PC-3 (cell line): ENCODE results near the gene RNF166. TPM values are rescaled to one million over a fixed set of nuclear protein-coding genes. Genes with fewer than 3 reads are reported as not detected.

Experiments
- ATAC-seq: fragments of 200-7000 bp; cut with Tn5 transposase; 2 replicates; pipeline ENCODE4 v1.9.1; 2020; ENCODE audit warnings: mild to moderate bottlenecking, moderate library complexity
- BruUV-seq: library from RNA; stranded (reverse); fragments of 400-500 nt; replicated peaks from 2 replicates; lab custom pipeline; 2021; lab: Mats Ljungman, UMichigan
- CTCF ChIA-PET: fragments of 300-600 bp; sonication (Branson Sonifier 250); formaldehyde crosslinking; loops from one replicate; lab custom pipeline; 2022; ENCODE audit warnings: antibody characterized with exemption; lab: Charles Lee
- POLR2A ChIA-PET: fragments of 300-600 bp; sonication (Branson Sonifier 250); formaldehyde crosslinking; loops from one replicate; lab custom pipeline; 2022; ENCODE audit warnings: antibody characterized with exemption; ENCODE audit not compliant: unreplicated experiment; lab: Charles Lee
- DNase-seq: peaks from one replicate; pipeline ENCODE4 v3.0.0-alpha.2; 2015
- H2AFZ ChIP-seq: fragments of 300-600 bp; sonication (generic); 2 replicates; pipeline ENCODE4 v1.6.0; 2016; ENCODE audit warnings: antibody characterized with exemption, low read length
- H3F3A ChIP-seq: fragments of 300-600 bp; sonication (generic); one replicate; pipeline ENCODE4 v1.6.0; 2017; ENCODE audit warnings: antibody characterized with exemption, low read length, control low read depth, mild to moderate bottlenecking; ENCODE audit not compliant: unreplicated experiment
- H3K27ac ChIP-seq: fragments of 300-600 bp; sonication (generic); 2 replicates; pipeline ENCODE4 v1.5.1; 2016; ENCODE audit warnings: mild to moderate bottlenecking, low read length
- H3K27me3 ChIP-seq: fragments of 300-600 bp; sonication (generic); 2 replicates; pipeline ENCODE4 v1.6.1; 2016; ENCODE audit warnings: low read length, mixed read lengths
- H3K36me3 ChIP-seq: fragments of 300-600 bp; sonication (generic); 2 replicates; pipeline ENCODE4 v1.6.1; 2016; ENCODE audit warnings: low read depth, mixed run types, low read length, mixed read lengths
- H3K4me1 ChIP-seq: fragments of 300-600 bp; sonication (generic); 2 replicates; pipeline ENCODE4 v1.5.1; 2016; ENCODE audit warnings: low read length; ENCODE audit not compliant: insufficient read depth
- H3K4me2 ChIP-seq: fragments of 300-600 bp; sonication (generic); 2 replicates; pipeline ENCODE4 v1.6.0; 2016; ENCODE audit warnings: low read length
- H3K4me3 ChIP-seq: fragments of 300-600 bp; sonication (generic); 2 replicates; pipeline ENCODE4 v1.5.1; 2016; ENCODE audit warnings: mild to moderate bottlenecking, low read length, mixed read lengths
- H3K79me2 ChIP-seq: fragments of 300-600 bp; sonication (generic); 2 replicates; pipeline ENCODE4 v1.6.1; 2017; ENCODE audit warnings: low read length, mixed read lengths
- H3K9ac ChIP-seq: fragments of 300-600 bp; sonication (generic); 2 replicates; pipeline ENCODE4 v1.6.0; 2016; ENCODE audit warnings: mild to moderate bottlenecking, low read length
- H3K9me2 ChIP-seq: fragments of 300-600 bp; sonication (generic); replicated peaks from 2 replicates; pipeline ENCODE4 v1.6.1; 2016; ENCODE audit warnings: mixed run types, low read length, mixed read lengths
- H3K9me3 ChIP-seq: fragments of 300-600 bp; sonication (generic); 2 replicates; pipeline ENCODE4 v1.6.1; 2016; ENCODE audit warnings: low read length, mixed read lengths
- H4K20me1 ChIP-seq: fragments of 300-600 bp; sonication (generic); 2 replicates; pipeline ENCODE4 v1.6.1; 2016; ENCODE audit warnings: low read length, mixed read lengths
- EZH2 ChIP-seq: fragments of 300-600 bp; sonication (generic); IDR thresholded peaks from one replicate; pipeline ENCODE4 v1.6.1; 2017; ENCODE audit warnings: antibody characterized with exemption, mild to moderate bottlenecking, low read length; ENCODE audit not compliant: unreplicated experiment
- EZH2phosphoT487 ChIP-seq: fragments of 300-600 bp; sonication (generic); IDR thresholded peaks from 2 replicates; pipeline ENCODE4 v1.6.1; 2018; ENCODE audit warnings: mild to moderate bottlenecking, antibody characterized with exemption, low read length, borderline replicate concordance
- intact Hi-C: fragments of 100-400 bp; cut with micrococcal nuclease; formaldehyde crosslinking; loops from 2 replicates; pipeline ENCODE4 v1.9.0; 2023
- total RNA-seq: library from RNA; depleted of rRNA; stranded (reverse); fragments of >200 nt; gene quantifications from 2 replicates; pipeline ENCODE4 v1.2.3, GENCODE V29; 2014
- TF ChIP-seq, protein P1 (sequence below): fragments of 300-600 bp; sonication (generic); conservative IDR thresholded peaks from 2 replicates; pipeline ENCODE4 v1.5.1; 2017; ENCODE audit warnings: antibody characterized with exemption, low read depth, mild to moderate bottlenecking, low read length

Gene RNF166
- total RNA-seq, 1 experiment from 2014 or later, result 28.8 TPM

DNA sequence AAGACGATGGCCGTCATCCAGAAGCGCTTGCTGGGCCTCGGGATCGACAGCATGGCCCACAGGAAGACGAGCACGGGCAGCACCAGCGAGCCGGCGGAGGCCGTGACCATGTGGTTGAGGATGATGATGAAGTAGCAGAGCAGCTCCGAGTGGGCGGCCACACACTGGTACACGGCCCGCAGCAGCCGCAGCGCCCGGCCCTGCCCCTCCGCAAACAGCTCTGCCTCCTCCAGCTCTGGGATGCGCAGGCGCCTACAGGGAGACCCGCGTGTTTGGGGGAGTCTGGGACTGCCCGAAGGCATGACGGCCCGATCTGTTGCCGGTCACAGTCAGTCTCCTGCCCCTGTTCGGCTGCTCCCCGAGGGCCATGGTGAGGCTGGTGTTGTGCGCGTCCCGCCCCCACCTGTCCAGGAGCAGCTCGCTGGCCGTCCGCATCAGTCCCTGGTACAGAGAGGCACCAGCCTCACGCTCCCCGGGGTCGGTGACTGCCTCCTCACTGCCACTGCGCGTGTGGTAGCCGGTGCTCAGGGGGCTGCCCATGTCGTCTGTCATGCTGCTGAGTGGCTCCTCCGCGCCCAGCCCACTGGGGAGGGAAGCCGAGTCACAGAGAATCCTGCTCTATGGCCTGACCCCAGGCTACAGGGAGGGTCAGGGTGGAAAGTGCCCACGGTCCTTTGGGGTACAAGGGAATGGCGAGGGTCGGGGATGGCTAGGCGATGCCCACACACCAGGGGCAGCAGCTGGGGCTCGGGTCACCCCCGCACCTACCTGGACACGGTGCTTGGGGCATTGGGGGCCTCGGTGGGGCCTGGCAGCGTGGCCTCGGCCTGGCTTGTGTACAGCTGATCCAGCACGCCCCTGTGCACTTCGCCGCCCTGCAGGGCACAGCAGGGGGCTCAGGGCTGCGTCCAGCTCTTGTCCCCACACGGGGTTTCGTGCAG lies 15.9 kb upstream of the RNF166 start:
- H3K9me2 ChIP-seq, result no peaks in the 10 kb centered on the region
- intact Hi-C loops, result no loop called here
- ChIA-PET POLR2A (no interaction called here), CTCF (no interaction called here)
- no TSS peak for BruUV-seq
- no peak overlapping the region for H2AFZ ChIP-seq
- no peaks in the 10 kb centered on the region for H3K27me3 ChIP-seq
- no peaks in the 10 kb centered on the region for H3K4me1 ChIP-seq
- no peak for TF ChIP-seq EZH2
- TF ChIP-seq, protein P1, sequence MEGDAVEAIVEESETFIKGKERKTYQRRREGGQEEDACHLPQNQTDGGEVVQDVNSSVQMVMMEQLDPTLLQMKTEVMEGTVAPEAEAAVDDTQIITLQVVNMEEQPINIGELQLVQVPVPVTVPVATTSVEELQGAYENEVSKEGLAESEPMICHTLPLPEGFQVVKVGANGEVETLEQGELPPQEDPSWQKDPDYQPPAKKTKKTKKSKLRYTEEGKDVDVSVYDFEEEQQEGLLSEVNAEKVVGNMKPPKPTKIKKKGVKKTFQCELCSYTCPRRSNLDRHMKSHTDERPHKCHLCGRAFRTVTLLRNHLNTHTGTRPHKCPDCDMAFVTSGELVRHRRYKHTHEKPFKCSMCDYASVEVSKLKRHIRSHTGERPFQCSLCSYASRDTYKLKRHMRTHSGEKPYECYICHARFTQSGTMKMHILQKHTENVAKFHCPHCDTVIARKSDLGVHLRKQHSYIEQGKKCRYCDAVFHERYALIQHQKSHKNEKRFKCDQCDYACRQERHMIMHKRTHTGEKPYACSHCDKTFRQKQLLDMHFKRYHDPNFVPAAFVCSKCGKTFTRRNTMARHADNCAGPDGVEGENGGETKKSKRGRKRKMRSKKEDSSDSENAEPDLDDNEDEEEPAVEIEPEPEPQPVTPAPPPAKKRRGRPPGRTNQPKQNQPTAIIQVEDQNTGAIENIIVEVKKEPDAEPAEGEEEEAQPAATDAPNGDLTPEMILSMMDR, result no peak
- no peak for TF ChIP-seq EZH2phosphoT487
- no peaks in the 10 kb centered on the region for H3F3A ChIP-seq
- no peak overlapping the region for H3K27ac ChIP-seq
- H4K20me1 ChIP-seq, result no peaks in the 10 kb centered on the region
- peaks cover 4% of the 10 kb centered on the region; the same call in 1 of the 2 replicates for H3K36me3 ChIP-seq
- H3K9ac ChIP-seq, result no peak overlapping the region
- ATAC-seq, result no peak
- H3K79me2 ChIP-seq, result no peaks in the 10 kb centered on the region
- no peak overlapping the region for H3K4me3 ChIP-seq
- no peak for DNase-seq
- no peaks in the 10 kb centered on the region for H3K9me3 ChIP-seq
- no peak overlapping the region for H3K4me2 ChIP-seq

GRCh38 chr16:88721236-88721635 lies 15.0 kb upstream of the RNF166 start:
- no peak for DNase-seq
- Histone ChIP-seq H3K27me3 (no peaks in the 10 kb centered on the region), H3K27ac (no peak overlapping the region), H3K4me3 (no peak overlapping the region), H3F3A (no peaks in the 10 kb centered on the region), H4K20me1 (no peaks in the 10 kb centered on the region), H3K79me2 (no peaks in the 10 kb centered on the region), H3K9ac (no peak overlapping the region), H3K4me1 (no peaks in the 10 kb centered on the region), H2AFZ (no peak overlapping the region), H3K36me3 (peaks cover 7% of the 10 kb centered on the region; the same call in 1 of the 2 replicates), H3K4me2 (no peak overlapping the region), H3K9me3 (no peaks in the 10 kb centered on the region), H3K9me2 (no peaks in the 10 kb centered on the region)
- intact Hi-C loops, result no loop called here
- TF ChIP-seq, protein P1, result no peak
- no peak for TF ChIP-seq EZH2
- ChIA-PET POLR2A (no interaction called here), CTCF (no interaction called here)
- no TSS peak for BruUV-seq
- ATAC-seq, result no peak

- Histone ChIP-seq H3K4me3 (no peak overlapping the region), H3K9me2 (no peaks in the 10 kb centered on the region), H3K27ac (no peak overlapping the region), H4K20me1 (no peaks in the 10 kb centered on the region), H2AFZ (no peak overlapping the region), H3K4me1 (no peaks in the 10 kb centered on the region), H3K27me3 (no peaks in the 10 kb centered on the region), H3K9me3 (no peaks in the 10 kb centered on the region), H3K79me2 (no peaks in the 10 kb centered on the region), H3K9ac (no peak overlapping the region), H3F3A (no peaks in the 10 kb centered on the region), H3K36me3 (peaks cover 7% of the 10 kb centered on the region; the same call in 1 of the 2 replicates), H3K4me2 (no peak overlapping the region)
- intact Hi-C loops, result no loop called here
- ATAC-seq (no peak), DNase-seq (no peak)
- TF ChIP-seq EZH2phosphoT487 (no peak), EZH2 (no peak)
- TF ChIP-seq, protein P1, result no peak
- no TSS peak for BruUV-seq
- POLR2A ChIA-PET, result no interaction called here
- CTCF ChIA-PET, result no interaction called here
Measured at GRCh38 chr16:88720396-88720970, 14.3 kb upstream of the RNF166 start.
